ENCODE measurements around the gene RRAS. TPM values are rescaled to one million over a fixed set of nuclear protein-coding genes. Genes with fewer than 3 reads are reported as not detected.
"Not testable (repeated sequence)": the region's sequence is repeated elsewhere in the genome, so short reads cannot be mapped to it uniquely, and the experiment has no call there.

The RRAS gene
- total RNA-seq, 1 donor from 2014 or later, result 28.6 TPM

DNA sequence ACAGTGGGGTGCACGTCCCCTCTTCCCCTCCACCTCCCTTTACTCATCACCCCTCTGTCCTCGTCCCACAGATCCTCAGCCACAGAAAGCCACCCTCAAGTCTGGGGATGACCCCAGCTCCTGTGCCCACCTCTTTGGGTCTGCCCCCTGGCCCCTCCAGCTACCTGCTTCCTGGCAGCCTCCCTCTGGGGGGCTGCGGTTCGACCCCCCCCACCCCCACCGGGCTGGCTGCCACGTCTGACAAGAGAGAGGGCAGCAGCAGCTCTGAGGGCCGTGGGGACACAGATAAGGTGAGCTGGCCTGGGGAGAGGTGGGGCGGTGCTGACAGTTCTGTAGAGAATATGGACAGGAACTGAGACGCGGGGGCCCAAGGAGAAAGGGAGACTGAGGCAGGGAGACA is 14.6 kb upstream of the RRAS start:
- no peak for DNase-seq

DNA sequence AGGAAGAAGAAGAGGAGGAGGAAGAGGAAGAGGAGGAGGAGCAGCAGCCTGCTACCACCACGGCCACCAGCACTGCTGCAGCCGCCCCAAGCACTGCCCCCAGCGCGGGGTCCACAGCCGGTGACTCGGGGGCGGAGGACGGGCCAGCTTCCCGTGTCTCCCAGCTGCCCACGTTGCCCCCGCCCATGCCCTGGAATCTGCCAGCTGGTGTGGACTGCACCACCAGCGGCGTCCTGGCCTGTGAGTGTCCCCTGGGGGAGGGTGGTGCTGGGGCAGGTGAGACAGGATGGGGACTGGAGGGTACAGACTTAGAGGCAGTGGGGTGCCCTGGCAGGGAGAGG is 13.5 kb upstream of the RRAS start:
- DNase-seq, result no peak

DNA sequence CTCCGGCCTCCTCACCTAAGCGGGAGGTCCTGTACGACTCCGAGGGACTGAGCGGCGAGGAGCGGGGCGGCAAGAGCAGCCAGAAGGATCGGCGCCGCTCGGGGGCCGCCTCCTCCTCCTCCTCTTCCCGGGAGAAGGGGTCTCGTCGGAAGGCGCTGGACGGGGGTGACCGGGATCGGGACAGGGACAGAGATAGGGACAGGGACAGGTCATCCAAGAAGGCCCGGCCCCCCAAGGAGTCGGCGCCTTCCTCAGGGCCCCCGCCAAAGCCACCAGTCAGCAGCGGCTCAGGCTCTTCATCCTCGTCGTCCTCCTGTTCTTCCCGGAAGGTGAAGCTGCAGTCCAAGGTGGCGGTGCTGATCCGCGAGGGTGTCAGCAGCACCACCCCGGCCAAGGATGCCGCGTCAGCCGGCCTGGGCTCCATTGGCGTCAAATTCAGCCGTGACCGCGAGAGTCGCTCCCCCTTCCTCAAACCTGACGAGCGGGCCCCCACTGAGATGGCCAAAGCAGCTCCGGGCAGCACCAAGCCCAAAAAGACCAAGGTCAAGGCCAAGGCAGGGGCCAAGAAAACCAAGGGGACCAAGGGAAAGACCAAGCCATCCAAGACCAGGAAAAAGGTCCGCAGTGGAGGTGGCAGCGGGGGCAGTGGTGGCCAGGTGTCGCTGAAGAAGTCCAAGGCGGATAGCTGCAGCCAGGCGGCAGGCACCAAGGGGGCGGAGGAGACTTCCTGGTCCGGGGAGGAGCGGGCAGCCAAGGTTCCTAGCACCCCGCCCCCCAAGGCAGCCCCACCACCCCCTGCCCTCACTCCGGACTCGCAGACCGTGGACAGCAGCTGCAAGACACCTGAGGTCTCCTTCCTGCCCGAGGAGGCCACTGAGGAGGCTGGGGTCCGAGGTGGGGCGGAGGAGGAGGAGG is 12.9 kb upstream of the RRAS start:
- DNase-seq, result no peak

DNA sequence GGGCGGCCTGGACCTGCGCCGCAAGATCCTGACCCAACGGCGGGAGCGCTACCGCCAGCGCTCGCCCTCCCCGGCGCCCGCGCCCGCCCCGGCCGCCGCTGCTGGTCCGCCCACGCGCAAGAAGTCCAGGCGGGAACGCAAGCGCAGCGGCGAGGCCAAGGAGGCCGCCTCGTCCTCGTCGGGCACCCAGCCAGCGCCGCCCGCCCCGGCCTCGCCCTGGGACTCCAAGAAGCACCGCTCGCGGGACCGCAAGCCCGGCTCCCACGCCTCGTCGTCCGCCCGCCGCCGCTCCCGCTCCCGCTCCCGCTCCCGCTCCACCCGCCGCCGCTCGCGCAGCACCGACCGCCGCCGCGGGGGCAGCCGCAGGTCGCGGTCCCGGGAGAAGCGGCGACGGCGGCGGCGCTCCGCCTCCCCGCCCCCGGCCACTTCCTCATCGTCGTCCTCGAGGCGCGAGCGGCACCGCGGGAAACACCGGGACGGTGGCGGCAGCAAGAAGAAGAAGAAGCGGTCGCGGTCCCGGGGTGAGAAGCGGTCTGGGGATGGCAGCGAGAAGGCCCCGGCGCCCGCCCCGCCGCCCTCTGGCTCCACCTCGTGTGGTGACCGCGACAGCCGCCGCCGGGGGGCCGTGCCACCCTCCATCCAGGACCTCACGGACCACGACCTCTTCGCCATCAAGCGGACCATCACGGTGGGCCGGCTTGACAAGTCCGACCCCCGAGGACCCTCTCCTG is 12.0 kb upstream of the RRAS start:
- no peak for DNase-seq

DNA sequence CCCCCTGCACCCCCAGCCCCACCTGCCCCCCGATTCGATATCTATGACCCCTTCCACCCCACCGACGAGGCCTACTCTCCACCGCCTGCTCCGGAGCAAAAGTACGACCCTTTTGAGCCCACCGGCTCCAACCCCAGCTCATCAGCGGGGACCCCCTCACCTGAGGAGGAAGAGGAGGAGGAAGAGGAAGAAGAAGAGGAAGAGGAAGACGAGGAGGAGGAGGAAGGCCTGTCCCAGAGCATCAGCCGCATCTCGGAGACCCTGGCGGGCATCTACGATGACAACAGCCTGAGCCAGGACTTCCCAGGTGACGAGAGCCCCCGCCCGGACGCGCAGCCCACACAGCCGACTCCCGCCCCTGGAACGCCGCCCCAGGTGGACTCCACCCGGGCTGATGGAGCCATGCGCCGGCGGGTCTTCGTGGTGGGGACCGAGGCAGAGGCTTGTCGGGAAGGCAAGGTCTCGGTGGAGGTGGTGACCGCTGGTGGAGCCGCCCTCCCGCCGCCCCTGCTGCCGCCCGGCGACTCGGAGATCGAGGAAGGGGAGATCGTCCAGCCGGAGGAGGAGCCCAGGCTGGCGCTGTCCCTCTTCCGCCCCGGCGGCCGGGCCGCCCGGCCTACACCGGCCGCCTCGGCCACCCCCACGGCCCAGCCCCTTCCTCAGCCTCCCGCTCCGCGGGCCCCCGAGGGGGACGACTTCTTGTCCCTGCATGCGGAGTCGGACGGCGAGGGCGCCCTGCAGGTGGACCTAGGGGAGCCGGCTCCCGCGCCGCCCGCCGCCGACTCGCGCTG is 11.3 kb upstream of the RRAS start:
- no peak for DNase-seq

DNA sequence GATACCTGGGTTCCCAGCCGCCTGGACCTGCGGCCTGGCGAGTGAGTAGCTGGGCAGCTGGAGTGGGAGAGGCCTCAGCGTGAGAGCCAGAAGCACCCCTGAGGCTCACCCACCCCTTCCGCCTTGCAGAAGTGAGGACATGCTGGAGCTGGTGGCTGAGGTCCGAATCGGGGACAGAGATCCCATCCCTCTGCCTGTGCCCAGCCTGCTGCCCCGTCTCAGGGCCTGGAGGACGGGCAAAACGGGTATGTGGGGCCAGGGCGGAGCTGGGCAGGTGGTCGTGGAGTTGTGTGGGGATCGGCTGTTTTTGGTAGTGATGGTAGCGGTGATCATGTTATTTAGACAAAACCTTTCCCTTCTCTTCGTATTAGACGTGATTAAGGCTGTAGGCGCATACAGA is 6.6 kb upstream of the RRAS start:
- no peak for DNase-seq

DNA sequence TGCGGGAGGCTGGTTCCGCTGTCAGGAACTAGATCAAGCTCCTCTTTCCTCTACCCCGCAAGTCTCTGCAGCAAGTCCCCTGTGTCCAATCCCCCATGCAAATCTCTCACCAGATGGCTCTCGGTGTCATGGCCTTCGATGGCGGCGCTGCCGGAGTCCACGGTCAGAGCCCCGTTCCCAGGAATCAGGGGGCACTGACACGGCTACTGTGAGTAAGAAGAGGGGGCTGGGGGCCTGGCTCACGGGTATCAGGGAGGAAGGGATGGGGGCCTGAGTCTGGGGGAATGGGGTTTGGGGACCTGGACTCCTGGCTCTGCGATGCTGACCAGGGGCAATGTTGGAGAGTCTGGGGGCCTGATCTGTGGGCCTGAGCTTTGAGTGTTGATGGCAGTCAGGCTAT is 6.1 kb upstream of the RRAS start:
- DNase-seq, result no peak

DNA sequence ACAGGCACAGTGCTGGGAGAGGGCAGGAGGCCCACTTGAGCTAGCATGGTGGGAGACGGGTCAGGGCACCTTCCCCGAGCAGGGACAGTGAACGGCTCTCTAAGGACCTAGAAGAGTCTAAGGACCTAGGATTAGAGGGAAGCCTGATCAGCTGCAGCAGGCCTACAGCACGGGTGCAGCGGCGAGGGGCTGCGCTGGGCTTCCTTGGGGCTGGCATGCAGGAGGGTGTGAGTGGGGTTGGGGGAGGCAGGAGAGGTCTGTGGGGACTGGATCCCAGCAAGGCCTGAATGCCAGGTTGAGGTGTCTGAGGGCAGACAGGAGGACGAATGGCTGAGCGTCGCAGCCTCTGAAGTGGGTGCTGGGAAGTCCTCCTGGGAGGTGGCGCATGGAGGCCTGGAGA is 5.6 kb upstream of the RRAS start:
- no peak for DNase-seq

DNA sequence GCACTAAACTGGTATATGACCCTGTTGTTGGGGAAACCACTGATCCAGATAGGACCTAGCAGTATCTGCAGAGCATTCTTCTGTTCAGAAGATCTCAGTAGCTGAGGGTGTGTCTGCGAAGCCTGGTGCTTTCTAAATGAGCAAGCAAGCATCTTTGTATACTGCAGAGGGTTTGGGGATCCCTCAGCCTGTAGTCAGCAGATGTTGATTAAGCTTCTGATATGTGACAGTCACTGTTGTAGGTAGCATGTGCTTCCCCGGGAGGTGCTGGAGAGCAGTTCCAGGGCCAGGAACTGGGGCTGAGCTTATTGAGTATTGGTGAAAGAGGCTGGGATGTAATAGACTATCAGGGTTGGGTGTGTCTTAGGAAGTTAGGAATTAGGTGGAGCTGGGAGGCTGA is 3.5 kb upstream of the RRAS start:
- DNase-seq, result no peak

DNA sequence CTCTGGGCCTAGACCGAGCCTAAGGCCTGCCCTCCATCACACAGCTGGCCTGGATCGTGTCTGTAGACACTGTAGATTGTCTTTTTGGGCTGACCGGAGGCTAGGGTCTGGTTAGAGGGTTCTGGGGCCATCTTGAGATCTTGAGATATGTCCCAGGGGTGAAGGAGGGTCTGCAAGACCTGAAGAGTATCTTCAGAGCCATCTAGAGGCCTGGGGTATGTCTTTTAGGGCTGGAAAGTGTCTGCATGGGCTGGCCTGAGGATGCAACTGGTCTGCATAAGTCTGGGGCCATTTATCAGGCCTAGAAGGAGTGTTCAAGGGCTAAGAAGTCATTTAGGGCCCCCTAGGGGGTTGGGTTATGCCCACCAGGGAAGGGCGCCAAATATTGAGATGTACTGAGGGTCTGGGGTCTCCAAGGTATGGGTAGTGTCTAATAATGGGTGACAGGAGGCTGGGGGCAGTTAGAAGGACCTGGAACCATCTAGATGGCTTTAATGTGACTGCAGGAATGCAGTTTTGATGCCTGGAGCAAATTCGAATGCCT is 2.6 kb upstream of the RRAS start:
- DNase-seq, result peak; percentile 36

DNA sequence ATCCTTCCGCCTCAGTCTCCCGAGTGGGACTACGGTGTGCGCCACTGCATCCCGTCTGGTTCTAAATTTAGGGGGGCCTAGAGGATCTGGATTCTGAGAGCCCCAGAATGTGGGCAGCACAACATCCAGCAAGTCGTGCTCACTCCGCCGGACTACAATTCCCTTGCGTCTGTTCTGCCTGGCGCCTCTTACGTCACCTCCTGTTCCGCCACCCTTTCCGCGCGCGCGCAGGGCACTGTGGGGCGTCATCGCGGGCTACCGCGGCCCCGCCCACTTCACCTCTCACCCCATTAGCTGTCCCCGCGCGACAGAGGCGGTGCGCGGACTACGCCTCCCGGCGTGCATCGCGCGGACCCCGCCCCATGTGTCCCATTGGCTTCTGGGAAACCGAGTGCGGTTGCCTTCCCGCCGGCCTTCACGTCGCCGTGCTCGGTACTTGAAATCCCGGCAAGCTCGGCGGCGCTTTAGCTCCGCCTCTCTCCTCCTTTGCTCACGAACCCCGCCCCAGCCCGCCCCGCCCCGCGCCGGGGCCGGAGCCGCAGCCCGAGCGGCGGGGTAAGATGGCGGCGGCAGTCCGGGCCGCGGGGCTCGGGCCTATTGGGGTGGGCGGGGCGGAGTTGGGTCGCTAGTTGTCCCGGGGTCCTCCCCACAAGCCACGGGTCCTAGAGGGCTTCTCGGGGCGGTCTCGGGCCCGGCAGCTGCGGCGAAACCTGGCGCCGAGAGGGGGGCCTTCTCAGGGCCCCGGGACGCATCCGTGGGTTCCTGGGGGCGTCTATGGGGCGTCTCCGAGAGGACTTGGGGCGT is 1.9 kb upstream of the RRAS start, which contains the start of gene SCAF1:
TSS of gene SCAF1 (plus strand) at position 522 of the 804 bp plus-strand sequence. CDS start 2,818 bp downstream, outside the sequence.
- peak; percentile 99 for DNase-seq

DNA sequence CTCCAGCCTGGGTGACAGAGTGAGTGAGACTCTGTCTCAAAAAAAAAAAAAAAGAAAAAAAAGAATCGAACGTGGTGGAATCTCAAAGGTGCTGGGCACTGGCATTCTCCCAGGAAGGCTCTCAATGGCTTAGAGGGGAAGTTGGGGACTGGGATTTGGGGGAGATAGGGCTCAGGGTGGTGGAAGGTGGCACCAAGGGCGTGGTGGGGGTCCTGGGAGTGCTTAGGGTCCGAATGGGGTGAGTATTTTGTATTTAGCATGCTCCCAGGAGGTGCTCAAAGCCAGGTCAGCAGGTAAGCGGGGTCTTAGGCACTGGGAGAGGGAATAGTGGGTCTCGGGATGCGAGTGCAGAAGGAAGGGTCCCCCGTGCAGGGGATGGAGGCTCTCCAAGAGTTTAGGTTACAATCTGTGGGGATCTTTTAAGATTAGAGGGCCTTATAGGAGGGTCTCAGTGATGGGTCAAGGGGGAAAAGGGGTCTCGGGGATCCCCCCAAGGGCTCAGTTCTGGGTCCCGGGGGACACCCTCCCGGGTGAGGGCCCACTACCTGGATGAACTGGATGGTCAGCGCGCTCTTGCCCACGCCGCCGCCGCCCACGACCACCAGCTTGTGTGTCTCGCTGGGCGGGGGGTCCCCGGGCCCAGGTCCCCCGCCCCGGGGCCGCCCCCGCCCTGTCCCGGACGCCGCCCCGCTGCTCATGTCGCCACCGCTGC is 386 bp downstream of the RRAS start:
- no peak for DNase-seq

DNA sequence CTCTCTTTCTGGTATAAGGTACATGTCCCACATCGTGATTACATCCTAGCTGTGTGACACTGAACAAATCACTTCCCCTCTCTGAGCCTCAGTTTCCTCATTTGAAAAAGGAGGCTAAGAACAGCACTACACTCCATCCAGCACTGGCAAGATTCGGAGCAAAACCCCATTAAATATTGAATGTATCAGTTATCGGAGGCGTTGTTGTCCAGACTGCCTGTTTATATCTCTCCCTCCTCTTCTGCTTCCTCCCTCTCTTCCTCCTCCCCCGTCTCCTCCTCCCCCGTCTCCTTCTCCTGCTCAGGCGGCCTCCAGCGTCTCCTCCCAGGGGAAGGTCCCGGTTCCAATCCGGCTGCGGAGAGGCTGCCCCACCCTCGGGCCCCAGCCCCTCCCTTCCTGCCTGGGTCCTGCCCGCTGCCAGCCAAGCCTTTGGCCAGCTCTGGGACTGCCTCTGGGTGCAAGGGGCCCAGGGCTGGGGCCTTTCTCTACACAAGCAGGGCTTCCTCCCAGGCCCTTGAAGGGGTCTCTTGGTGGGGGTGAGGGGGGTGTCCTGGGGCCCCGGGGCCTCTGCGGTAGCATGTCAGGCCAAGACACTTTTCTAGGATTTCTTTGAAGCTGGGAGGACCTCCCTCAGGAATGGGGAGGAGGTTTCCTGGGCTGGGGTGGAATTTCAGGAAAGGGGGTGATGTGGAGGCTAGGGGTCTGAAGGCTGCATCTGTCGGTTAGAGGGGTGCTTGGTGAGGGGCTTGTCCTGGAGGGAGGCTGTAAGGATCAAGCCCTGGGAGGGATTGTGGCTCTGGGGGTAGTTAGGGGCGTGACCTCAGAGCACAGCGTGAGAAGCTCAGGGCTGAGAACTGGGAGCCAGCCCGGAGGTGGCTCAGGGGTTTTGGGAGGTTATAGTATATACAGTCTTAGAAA is 1.9 kb downstream of the RRAS start:
- peak; percentile 51 for DNase-seq

DNA sequence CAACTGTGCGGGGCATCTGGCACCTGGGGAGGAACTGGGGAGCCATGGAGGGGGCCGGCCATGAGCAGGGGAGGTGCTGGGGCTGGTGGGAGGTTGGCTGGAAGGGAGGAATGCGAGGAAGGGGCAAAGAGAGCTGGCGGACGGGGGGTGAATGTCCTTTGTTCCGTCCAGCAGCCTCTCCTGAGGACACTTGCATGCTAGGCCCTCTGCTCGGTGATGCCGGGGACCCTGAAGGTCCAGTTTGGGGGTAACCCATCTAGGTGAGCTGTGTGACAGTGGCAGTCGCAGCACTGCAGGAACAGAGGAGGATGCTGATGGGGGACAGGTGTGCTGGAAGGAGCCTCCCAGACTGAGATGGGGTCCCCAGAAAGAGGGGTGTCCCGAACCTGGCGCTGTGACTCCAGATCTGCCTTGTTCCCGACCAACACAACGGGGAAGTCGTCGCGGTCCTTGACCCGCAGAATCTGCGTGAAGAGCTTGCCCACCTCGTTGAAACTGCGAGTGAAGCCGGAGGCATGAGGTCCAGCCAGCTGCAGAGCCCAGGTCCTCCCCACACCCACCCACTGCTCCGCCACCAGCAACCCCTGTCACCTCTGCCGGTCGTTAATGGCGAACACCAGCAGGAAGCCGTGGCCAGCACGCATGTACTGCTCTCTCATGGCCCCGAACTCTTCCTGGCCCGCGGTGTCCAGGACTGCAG is 3.6 kb downstream of the RRAS start:
- no peak for DNase-seq

DNA sequence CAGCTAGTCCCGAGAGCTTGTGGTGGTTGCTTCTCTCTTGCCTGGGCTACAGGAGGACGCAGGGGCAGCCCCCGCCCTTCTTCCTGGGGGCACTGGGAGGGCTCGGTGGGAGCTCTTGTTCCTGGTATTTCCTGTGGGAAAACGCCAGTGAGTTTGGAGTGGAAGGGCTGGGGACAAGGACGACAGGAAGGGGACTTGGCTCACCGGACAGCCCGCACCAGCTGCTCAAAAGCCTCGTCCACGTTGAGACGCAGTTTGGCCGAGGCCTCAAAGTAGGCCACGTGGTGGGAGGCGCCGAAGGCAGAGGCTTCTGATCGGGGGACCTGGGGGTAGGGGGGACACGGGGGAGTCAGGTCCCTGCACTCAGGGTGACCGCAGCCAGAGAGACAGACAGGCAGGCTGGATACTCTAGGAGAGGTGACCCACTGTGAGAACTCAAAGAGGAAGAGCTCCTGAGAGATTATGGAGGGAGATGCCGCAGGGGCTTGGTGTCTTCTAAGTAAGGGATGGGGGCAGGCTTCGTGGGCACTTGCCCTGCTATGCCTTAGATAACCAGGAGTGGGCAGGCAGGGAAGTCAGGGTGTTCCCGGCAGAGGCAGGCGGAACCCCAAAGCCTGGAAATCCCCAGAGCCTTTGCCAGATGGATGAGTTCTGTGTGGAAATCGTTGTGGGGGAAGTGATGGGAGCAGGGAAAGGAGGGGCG is 4.3 kb downstream of the RRAS start:
- peak; percentile 40 for DNase-seq

DNA sequence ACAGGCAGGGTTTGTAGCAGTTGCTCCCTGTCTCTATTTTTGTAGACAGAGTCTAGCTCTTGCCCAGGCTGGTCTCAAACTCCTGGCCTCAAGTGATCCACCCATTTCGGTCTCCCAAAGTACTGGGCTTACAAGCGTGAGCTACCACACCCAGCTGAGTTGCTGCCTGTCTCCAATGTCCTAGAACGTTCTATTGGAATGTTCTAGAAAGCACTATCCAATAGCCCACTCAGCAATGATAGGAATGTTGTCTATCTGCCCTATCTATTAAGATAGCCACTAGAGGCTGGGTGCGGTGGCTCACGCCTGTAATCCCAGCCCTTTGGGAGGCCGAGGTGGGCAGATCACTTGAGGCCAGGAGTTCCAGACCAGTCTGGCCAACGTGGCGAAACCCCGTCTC is 6.7 kb downstream of the RRAS start:
- DNase-seq, result not testable (repeated sequence)

DNA sequence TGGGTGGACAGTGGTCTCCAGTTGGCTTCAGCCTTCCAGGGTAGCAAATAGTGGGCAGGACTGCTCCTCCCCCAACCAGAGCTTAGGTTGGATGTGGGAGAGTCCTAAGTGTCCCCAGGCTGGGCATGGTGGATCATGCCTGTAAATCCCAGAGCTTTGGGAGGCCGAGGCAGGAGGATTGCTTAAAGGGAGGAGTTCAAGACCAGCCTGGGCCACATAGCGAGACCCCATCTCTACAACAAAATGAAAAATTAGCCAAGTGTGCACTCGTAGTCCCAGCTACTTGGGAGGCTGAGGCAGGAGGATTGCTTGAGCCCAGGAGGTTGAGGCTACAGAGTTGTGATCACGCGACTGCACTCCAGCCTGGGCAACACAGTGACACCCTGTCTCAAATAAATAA is 7.4 kb downstream of the RRAS start:
- no peak for DNase-seq

DNA sequence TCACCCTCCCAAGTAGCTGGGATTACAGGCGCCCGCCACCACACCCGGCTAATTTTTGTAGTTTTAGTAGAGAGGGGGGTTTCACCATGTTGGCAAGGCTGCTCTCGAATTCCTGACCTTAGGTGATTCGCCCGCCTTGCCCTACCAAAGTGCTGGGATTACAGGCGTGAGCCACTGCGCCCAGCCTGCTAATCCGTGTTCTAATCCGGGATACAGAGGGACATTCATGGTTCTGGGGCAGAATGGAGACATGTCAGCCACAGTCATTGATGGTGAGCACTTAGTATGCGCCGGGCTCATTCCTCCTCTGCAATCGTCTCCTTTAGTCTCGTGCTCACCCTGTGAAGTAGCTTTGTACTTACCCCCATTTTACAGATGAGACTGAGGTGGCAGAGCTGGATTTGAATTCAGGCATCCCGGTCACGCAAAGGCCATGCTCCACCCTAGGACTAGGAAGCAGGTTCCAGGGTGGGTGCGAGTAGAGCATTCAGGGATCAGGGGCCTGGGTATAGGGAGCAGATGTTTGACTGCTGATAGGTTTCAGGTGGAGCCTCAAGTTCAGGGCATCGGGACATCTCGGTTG is 8.2 kb downstream of the RRAS start:
- DNase-seq, result no peak

Measured in dermis blood vessel endothelial cell (primary cell).